Measurements from ENCODE around the gene CRNKL1.

- TF ChIP-seq CTCF (conservative IDR thresholded peaks at IDR 0.05): no peak
- TF ChIP-seq ZFX (IDR thresholded peaks at IDR 0.05): no peak
These were observed 46.9 kb downstream of the CRNKL1 start for GRCh38 chr20:20005342-20005741.

Data from C4-2B (cell line).